RKO (cell line): ENCODE measurements around the gene TPPP.
"Not testable (repeated sequence)": the region's sequence is repeated elsewhere in the genome, so short reads cannot be mapped to it uniquely, and the experiment has no call there.

Experiments
- DNase-seq: peaks from one replicate; pipeline ENCODE4 v3.0.0-alpha.2; 2016; ENCODE audit warnings: low spot score

The TPPP gene

GRCh38 chr5:692529-693041 is 567 bp downstream of the TPPP start:
- DNase-seq, result not testable (repeated sequence)

GRCh38 chr5:691817-692528 is 1.2 kb downstream of the TPPP start:
- DNase-seq, result no peak

- DNase-seq, result not testable (repeated sequence)
These were observed 2.1 kb downstream of the TPPP start for GRCh38 chr5:691049-691448.

GRCh38 chr5:690293-690692 is 2.9 kb downstream of the TPPP start:
- DNase-seq, result not testable (repeated sequence)

GRCh38 chr5:688348-689010 is 4.7 kb downstream of the TPPP start:
- DNase-seq, result not testable (repeated sequence)

- not testable (repeated sequence) for DNase-seq
These were observed 6.2 kb downstream of the TPPP start for GRCh38 chr5:686936-687335.

- not testable (repeated sequence) for DNase-seq
These were observed 7.0 kb downstream of the TPPP start for GRCh38 chr5:686172-686523.

- DNase-seq, result no peak
These were observed 7.6 kb downstream of the TPPP start for GRCh38 chr5:685262-686171.

- no peak for DNase-seq
These were observed 8.4 kb downstream of the TPPP start for GRCh38 chr5:684751-685216.

GRCh38 chr5:683551-684481 is 9.3 kb downstream of the TPPP start:
- no peak for DNase-seq

GRCh38 chr5:682651-683358 is 10.3 kb downstream of the TPPP start:
- DNase-seq, result not testable (repeated sequence)

GRCh38 chr5:682216-682615 is 10.9 kb downstream of the TPPP start:
- DNase-seq, result not testable (repeated sequence)

GRCh38 chr5:681317-682191 is 11.6 kb downstream of the TPPP start:
- not testable (repeated sequence) for DNase-seq

GRCh38 chr5:680836-681235 is 12.3 kb downstream of the TPPP start:
- DNase-seq, result not testable (repeated sequence)

- DNase-seq, result not testable (repeated sequence)
These were observed 12.9 kb downstream of the TPPP start for GRCh38 chr5:680118-680795.

GRCh38 chr5:679166-679895 is 13.8 kb downstream of the TPPP start:
- DNase-seq, result not testable (repeated sequence)

GRCh38 chr5:678521-678920 is 14.6 kb downstream of the TPPP start:
- not testable (repeated sequence) for DNase-seq
